Measurements from ENCODE around the gene CNGB1.

CNGB1 gene

GRCh38 chr16:57962046-57962445 is 8.9 kb downstream of the CNGB1 start:
- Histone ChIP-seq H3K27ac (ENCODE audit: low read depth in 2 of 2, low read length in 2 of 2) (no peak overlapping the region), H3K4me1 (ENCODE audit: control insufficient read depth in 2 of 2, insufficient read depth in 2 of 2, low read length in 2 of 2) (no peaks in the 10 kb centered on the region), H3K27me3 (ENCODE audit: control insufficient read depth in 2 of 2, insufficient read depth in 2 of 2, low read length in 2 of 2) (no peaks in the 10 kb centered on the region), H3K4me3 (ENCODE audit: low read length in 2 of 2) (no peak overlapping the region), H3K9me3 (ENCODE audit: control insufficient read depth in 2 of 2, low read length in 2 of 2) (no peaks in the 10 kb centered on the region), H3K36me3 (ENCODE audit: control insufficient read depth in 2 of 2, insufficient read depth in 2 of 2, low read length in 2 of 2) (no peaks in the 10 kb centered on the region), H3K9ac (ENCODE audit: low read depth in 1 of 2, low read length in 2 of 2) (no peak overlapping the region)

GRCh38 chr16:57961538-57961937 is 9.4 kb downstream of the CNGB1 start:
- Histone ChIP-seq H3K9me3 (ENCODE audit: control insufficient read depth in 2 of 2, low read length in 2 of 2) (no peaks in the 10 kb centered on the region), H3K4me1 (ENCODE audit: control insufficient read depth in 2 of 2, insufficient read depth in 2 of 2, low read length in 2 of 2) (no peaks in the 10 kb centered on the region), H3K27ac (ENCODE audit: low read depth in 2 of 2, low read length in 2 of 2) (no peak overlapping the region), H3K4me3 (ENCODE audit: low read length in 2 of 2) (no peak overlapping the region), H3K9ac (ENCODE audit: low read depth in 1 of 2, low read length in 2 of 2) (no peak overlapping the region), H3K27me3 (ENCODE audit: control insufficient read depth in 2 of 2, insufficient read depth in 2 of 2, low read length in 2 of 2) (no peaks in the 10 kb centered on the region), H3K36me3 (ENCODE audit: control insufficient read depth in 2 of 2, insufficient read depth in 2 of 2, low read length in 2 of 2) (no peaks in the 10 kb centered on the region)

GRCh38 chr16:57960826-57961472 is 10.0 kb downstream of the CNGB1 start:
- no peaks in the 10 kb centered on the region for H3K9me3 ChIP-seq (ENCODE audit: control insufficient read depth in 2 of 2, low read length in 2 of 2)
- no peak overlapping the region for H3K27ac ChIP-seq (ENCODE audit: low read depth in 2 of 2, low read length in 2 of 2)
- no peak overlapping the region for H3K4me3 ChIP-seq (ENCODE audit: low read length in 2 of 2)
- no peaks in the 10 kb centered on the region for H3K36me3 ChIP-seq (ENCODE audit: control insufficient read depth in 2 of 2, insufficient read depth in 2 of 2, low read length in 2 of 2)
- H3K27me3 ChIP-seq (ENCODE audit: control insufficient read depth in 2 of 2, insufficient read depth in 2 of 2, low read length in 2 of 2), result no peaks in the 10 kb centered on the region
- no peaks in the 10 kb centered on the region for H3K4me1 ChIP-seq (ENCODE audit: control insufficient read depth in 2 of 2, insufficient read depth in 2 of 2, low read length in 2 of 2)
- H3K9ac ChIP-seq (ENCODE audit: low read depth in 1 of 2, low read length in 2 of 2), result no peak overlapping the region

GRCh38 chr16:57960310-57960709 is 10.6 kb downstream of the CNGB1 start:
- no peak overlapping the region for H3K9ac ChIP-seq (ENCODE audit: low read depth in 1 of 2, low read length in 2 of 2)
- no peaks in the 10 kb centered on the region for H3K9me3 ChIP-seq (ENCODE audit: control insufficient read depth in 2 of 2, low read length in 2 of 2)
- H3K4me3 ChIP-seq (ENCODE audit: low read length in 2 of 2), result no peak overlapping the region
- no peaks in the 10 kb centered on the region for H3K4me1 ChIP-seq (ENCODE audit: control insufficient read depth in 2 of 2, insufficient read depth in 2 of 2, low read length in 2 of 2)
- H3K27ac ChIP-seq (ENCODE audit: low read depth in 2 of 2, low read length in 2 of 2), result no peak overlapping the region
- no peaks in the 10 kb centered on the region for H3K27me3 ChIP-seq (ENCODE audit: control insufficient read depth in 2 of 2, insufficient read depth in 2 of 2, low read length in 2 of 2)
- no peaks in the 10 kb centered on the region for H3K36me3 ChIP-seq (ENCODE audit: control insufficient read depth in 2 of 2, insufficient read depth in 2 of 2, low read length in 2 of 2)

DNA sequence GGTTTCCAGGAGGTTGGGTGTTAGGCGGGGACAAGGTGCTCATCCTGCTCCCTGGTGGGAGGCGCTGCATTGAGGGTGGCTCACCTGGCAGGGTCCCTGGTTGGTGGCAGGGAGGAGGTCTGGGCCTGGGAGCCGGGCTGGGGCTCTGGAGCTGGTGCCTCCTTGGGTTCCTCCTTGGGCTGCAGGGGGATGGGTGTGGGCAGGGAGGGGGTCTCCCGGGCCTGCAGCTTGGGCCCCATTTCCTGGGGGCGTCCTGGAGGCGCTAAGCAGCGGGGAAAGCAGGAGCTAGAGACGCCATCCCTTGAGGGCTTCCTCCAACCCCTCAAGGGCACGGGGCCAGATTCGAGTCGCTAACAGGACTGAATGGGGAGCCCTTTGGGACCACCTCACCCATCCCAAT is 11.1 kb downstream of the CNGB1 start:
- no peaks in the 10 kb centered on the region for H3K27me3 ChIP-seq (ENCODE audit: control insufficient read depth in 2 of 2, insufficient read depth in 2 of 2, low read length in 2 of 2)
- no peaks in the 10 kb centered on the region for H3K9me3 ChIP-seq (ENCODE audit: control insufficient read depth in 2 of 2, low read length in 2 of 2)
- no peak overlapping the region for H3K4me3 ChIP-seq (ENCODE audit: low read length in 2 of 2)
- no peak overlapping the region for H3K9ac ChIP-seq (ENCODE audit: low read depth in 1 of 2, low read length in 2 of 2)
- no peaks in the 10 kb centered on the region for H3K4me1 ChIP-seq (ENCODE audit: control insufficient read depth in 2 of 2, insufficient read depth in 2 of 2, low read length in 2 of 2)
- no peaks in the 10 kb centered on the region for H3K36me3 ChIP-seq (ENCODE audit: control insufficient read depth in 2 of 2, insufficient read depth in 2 of 2, low read length in 2 of 2)
- no peak overlapping the region for H3K27ac ChIP-seq (ENCODE audit: low read depth in 2 of 2, low read length in 2 of 2)

DNA sequence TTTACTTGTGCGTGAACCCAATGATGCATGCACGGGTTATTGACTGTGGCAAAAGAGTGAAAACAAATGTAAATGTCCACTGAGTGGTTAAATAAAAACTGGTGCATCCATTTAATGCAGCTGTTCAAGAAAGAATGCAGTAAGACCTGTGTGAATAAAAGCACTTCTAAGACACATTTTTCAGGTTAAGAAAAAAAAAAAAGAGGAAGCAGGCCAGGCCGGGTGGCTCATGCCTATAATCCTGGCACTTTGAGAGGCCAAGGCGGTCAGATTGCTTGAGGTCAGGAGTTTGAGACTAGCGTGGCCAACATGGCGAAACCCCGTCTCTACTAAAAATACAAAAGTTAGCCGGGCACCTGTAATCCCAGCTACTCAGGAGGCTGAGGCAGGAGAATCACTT is 11.8 kb downstream of the CNGB1 start:
- Histone ChIP-seq H3K4me3 (ENCODE audit: low read length in 2 of 2) (no peak overlapping the region), H3K9me3 (ENCODE audit: control insufficient read depth in 2 of 2, low read length in 2 of 2) (no peaks in the 10 kb centered on the region), H3K9ac (ENCODE audit: low read depth in 1 of 2, low read length in 2 of 2) (no peak overlapping the region), H3K27me3 (ENCODE audit: control insufficient read depth in 2 of 2, insufficient read depth in 2 of 2, low read length in 2 of 2) (no peaks in the 10 kb centered on the region), H3K36me3 (ENCODE audit: control insufficient read depth in 2 of 2, insufficient read depth in 2 of 2, low read length in 2 of 2) (no peaks in the 10 kb centered on the region), H3K27ac (ENCODE audit: low read depth in 2 of 2, low read length in 2 of 2) (no peak overlapping the region), H3K4me1 (ENCODE audit: control insufficient read depth in 2 of 2, insufficient read depth in 2 of 2, low read length in 2 of 2) (no peaks in the 10 kb centered on the region)

- Histone ChIP-seq H3K9me3 (ENCODE audit: control insufficient read depth in 2 of 2, low read length in 2 of 2) (no peaks in the 10 kb centered on the region), H3K4me3 (ENCODE audit: low read length in 2 of 2) (no peak overlapping the region), H3K9ac (ENCODE audit: low read depth in 1 of 2, low read length in 2 of 2) (no peak overlapping the region), H3K36me3 (ENCODE audit: control insufficient read depth in 2 of 2, insufficient read depth in 2 of 2, low read length in 2 of 2) (no peaks in the 10 kb centered on the region), H3K27ac (ENCODE audit: low read depth in 2 of 2, low read length in 2 of 2) (no peak overlapping the region), H3K27me3 (ENCODE audit: control insufficient read depth in 2 of 2, insufficient read depth in 2 of 2, low read length in 2 of 2) (no peaks in the 10 kb centered on the region), H3K4me1 (ENCODE audit: control insufficient read depth in 2 of 2, insufficient read depth in 2 of 2, low read length in 2 of 2) (no peaks in the 10 kb centered on the region)
These were observed 12.4 kb downstream of the CNGB1 start for GRCh38 chr16:57958544-57958943.

GRCh38 chr16:57957673-57958392 is 13.1 kb downstream of the CNGB1 start:
- Histone ChIP-seq H3K9me3 (ENCODE audit: control insufficient read depth in 2 of 2, low read length in 2 of 2) (no peaks in the 10 kb centered on the region), H3K4me1 (ENCODE audit: control insufficient read depth in 2 of 2, insufficient read depth in 2 of 2, low read length in 2 of 2) (no peaks in the 10 kb centered on the region), H3K36me3 (ENCODE audit: control insufficient read depth in 2 of 2, insufficient read depth in 2 of 2, low read length in 2 of 2) (no peaks in the 10 kb centered on the region), H3K9ac (ENCODE audit: low read depth in 1 of 2, low read length in 2 of 2) (no peak overlapping the region), H3K27me3 (ENCODE audit: control insufficient read depth in 2 of 2, insufficient read depth in 2 of 2, low read length in 2 of 2) (no peaks in the 10 kb centered on the region), H3K27ac (ENCODE audit: low read depth in 2 of 2, low read length in 2 of 2) (no peak overlapping the region), H3K4me3 (ENCODE audit: low read length in 2 of 2) (no peak overlapping the region)

- H3K4me1 ChIP-seq (ENCODE audit: control insufficient read depth in 2 of 2, insufficient read depth in 2 of 2, low read length in 2 of 2), result no peaks in the 10 kb centered on the region
- no peaks in the 10 kb centered on the region for H3K9me3 ChIP-seq (ENCODE audit: control insufficient read depth in 2 of 2, low read length in 2 of 2)
- no peaks in the 10 kb centered on the region for H3K27me3 ChIP-seq (ENCODE audit: control insufficient read depth in 2 of 2, insufficient read depth in 2 of 2, low read length in 2 of 2)
- no peak overlapping the region for H3K27ac ChIP-seq (ENCODE audit: low read depth in 2 of 2, low read length in 2 of 2)
- H3K4me3 ChIP-seq (ENCODE audit: low read length in 2 of 2), result no peak overlapping the region
- no peak overlapping the region for H3K9ac ChIP-seq (ENCODE audit: low read depth in 1 of 2, low read length in 2 of 2)
- H3K36me3 ChIP-seq (ENCODE audit: control insufficient read depth in 2 of 2, insufficient read depth in 2 of 2, low read length in 2 of 2), result no peaks in the 10 kb centered on the region
These were observed 13.8 kb downstream of the CNGB1 start for GRCh38 chr16:57956924-57957672.

- H3K27me3 ChIP-seq (ENCODE audit: control insufficient read depth in 2 of 2, insufficient read depth in 2 of 2, low read length in 2 of 2), result no peaks in the 10 kb centered on the region
- no peaks in the 10 kb centered on the region for H3K4me1 ChIP-seq (ENCODE audit: control insufficient read depth in 2 of 2, insufficient read depth in 2 of 2, low read length in 2 of 2)
- no peak overlapping the region for H3K27ac ChIP-seq (ENCODE audit: low read depth in 2 of 2, low read length in 2 of 2)
- no peak overlapping the region for H3K9ac ChIP-seq (ENCODE audit: low read depth in 1 of 2, low read length in 2 of 2)
- no peak overlapping the region for H3K4me3 ChIP-seq (ENCODE audit: low read length in 2 of 2)
- no peaks in the 10 kb centered on the region for H3K9me3 ChIP-seq (ENCODE audit: control insufficient read depth in 2 of 2, low read length in 2 of 2)
- H3K36me3 ChIP-seq (ENCODE audit: control insufficient read depth in 2 of 2, insufficient read depth in 2 of 2, low read length in 2 of 2), result no peaks in the 10 kb centered on the region
These were observed 14.6 kb downstream of the CNGB1 start for GRCh38 chr16:57956270-57956808.
